ENCODE results near the gene NAGA.

The NAGA gene

GRCh38 chr22:42035256-42035655 lies 35.4 kb downstream of the NAGA start:
- no peak for DNase-seq

- no peak for DNase-seq
These were observed 37.1 kb downstream of the NAGA start for GRCh38 chr22:42033263-42034181.

- DNase-seq = no peak
These were observed 43.9 kb downstream of the NAGA start for GRCh38 chr22:42026705-42027104.

- DNase-seq = no peak
These were observed 45.2 kb downstream of the NAGA start for GRCh38 chr22:42025421-42025820.

GRCh38 chr22:42022162-42022847 lies 48.3 kb downstream of the NAGA start:
- DNase-seq = no peak

- no peak for DNase-seq
These were observed 49.0 kb downstream of the NAGA start for GRCh38 chr22:42021571-42021970.

GRCh38 chr22:42018224-42018623 lies 52.4 kb downstream of the NAGA start:
- no peak for DNase-seq

- no peak for DNase-seq
These were observed 54.5 kb downstream of the NAGA start for GRCh38 chr22:42016111-42016510.

GRCh38 chr22:42013385-42013784 lies 57.2 kb downstream of the NAGA start:
- no peak for DNase-seq

- DNase-seq = no peak
These were observed 59.8 kb downstream of the NAGA start for GRCh38 chr22:42010778-42011177.
